Adrenal gland (tissue), 12 donors: Measurements from ENCODE around the gene C2CD4B. TPM values are rescaled to one million over a fixed set of nuclear protein-coding genes. Genes with fewer than 3 reads are reported as not detected.
A peak's percentile ranks its signal among the peaks of the same experiment; 100 is the strongest.

Source experiments
- DNase-seq, 7 donors: peaks; one replicate each; pipeline ENCODE4 v3.0.0-alpha.2; 2019 to 2020
- H3K27ac ChIP-seq, 5 donors: fragments of 200-600 bp; sonication (generic) in 4 of 5; 1 replicate in 3 of 5; 2 replicates in 2 of 5; pipeline versions ENCODE4 v1.5.1 to v1.8.0; 2016 to 2020; ENCODE audit warnings: mild to moderate bottlenecking in 1 of 5
- H3K27me3 ChIP-seq: fragments of 200-600 bp; 2 replicates; pipeline ENCODE4 v1.8.0; 2021
- H3K36me3 ChIP-seq, 2 donors: fragments of 200-600 bp; replicated peaks in 1 of 2; 1 replicate in 1 of 2; 2 replicates in 1 of 2; pipeline versions ENCODE4 v1.5.1 to v1.8.0; 2018 to 2022
- H3K4me1 ChIP-seq, 2 donors: fragments of 200-600 bp; replicated peaks in 1 of 2; 1 replicate in 1 of 2; 2 replicates in 1 of 2; pipeline versions ENCODE4 v1.5.1 to v1.8.0; 2018 to 2021
- H3K4me3 ChIP-seq, 4 donors: fragments of 200-600 bp; sonication (generic) in 3 of 4; one replicate each; pipeline ENCODE4 v1.5.1; 2016 to 2018
- H3K9me3 ChIP-seq, 3 donors: fragments of 200-600 bp; sonication (generic) in 1 of 3; replicated peaks in 1 of 3; 1 replicate in 2 of 3; 2 replicates in 1 of 3; pipeline versions ENCODE4 v1.5.1 to v1.8.0; 2016 to 2021
- POLR2A ChIP-seq, 2 donors: fragments of 450-650 bp; IDR thresholded peaks; one replicate each; pipeline ENCODE4 v1.6.1; 2017; ENCODE audit warnings: antibody characterized with exemption in 2 of 2, mild to moderate bottlenecking in 2 of 2, moderate library complexity in 1 of 2
- WGBS, 4 donors: extraction: QIAGEN DNeasy Blood & Tissue Kit in 2 of 4; methylation state at CpG; one replicate each; pipeline versions ENCODE4 v1.1.5 to v1.1.7; 2013 to 2017; 5-methylcytosine and 5-hydroxymethylcytosine counted together
- intact Hi-C, 2 donors: fragments of 100-400 bp; cut with DNase I; formaldehyde crosslinking; loops; one replicate each; pipeline versions ENCODE4 v1.14.1 to v1.15.0; 2022 to 2023
- polyA plus RNA-seq, 3 donors: library from polyadenylated mRNA; stranded (reverse); fragments of 200-250 nt in 2 of 3; fragments of 350-450 nt in 1 of 3; fragmentation: Illumina TruSeq in 1 of 3; extraction: RNeasy Lipid Tissue Mini Kit (QIAGEN cat#74804) in 1 of 3; gene quantifications; one replicate each; pipeline ENCODE4 v1.2.3, GENCODE V29; 2013 to 2014
- total RNA-seq, 9 donors: library from RNA; depleted of rRNA in 4 of 9; stranded (reverse); fragments of >200 nt in 4 of 9; fragments of 120-200 nt in 1 of 9; fragmentation: NEBNext Ultra II Directional in 1 of 9; extraction: Animal tissue kit (Norgen Biotek cat#: 25700) in 1 of 9; gene quantifications; one replicate each; pipeline versions ENCODE4 v1.1.0 to v1.2.4, GENCODE V29; 2013 to 2023
- TF ChIP-seq, protein P1 (sequence below), 6 experiments: fragments of 450-650 bp in 4 of 6; fragments of 200-600 bp in 2 of 6; sonication (generic) in 1 of 6; IDR thresholded peaks; 1 replicate in 5 of 6; 2 replicates in 1 of 6; pipeline versions ENCODE4 v1.5.1 to v1.8.0; 2016 to 2021; ENCODE audit warnings: antibody characterized with exemption in 6 of 6, mild to moderate bottlenecking in 2 of 6, moderate library complexity in 1 of 6
- donor health status: healthy with polysubstance abuse.
- donor health status: Bipolar disorder and iron deficiency.
- donor health status: DM: yes; HTN: yes; CAD: no.
- donor health status: DM: no; HTN: no; CAD: no.
- donor health status: DM: no; HTN: no; CAD: no.
- donor health status: DM: yes; HTN: yes; CAD: no.

The C2CD4B gene
- total and polyA plus RNA-seq, 12 donors = 0.61 to 3.6 (median 1.3) TPM; not detected in 3

DNA sequence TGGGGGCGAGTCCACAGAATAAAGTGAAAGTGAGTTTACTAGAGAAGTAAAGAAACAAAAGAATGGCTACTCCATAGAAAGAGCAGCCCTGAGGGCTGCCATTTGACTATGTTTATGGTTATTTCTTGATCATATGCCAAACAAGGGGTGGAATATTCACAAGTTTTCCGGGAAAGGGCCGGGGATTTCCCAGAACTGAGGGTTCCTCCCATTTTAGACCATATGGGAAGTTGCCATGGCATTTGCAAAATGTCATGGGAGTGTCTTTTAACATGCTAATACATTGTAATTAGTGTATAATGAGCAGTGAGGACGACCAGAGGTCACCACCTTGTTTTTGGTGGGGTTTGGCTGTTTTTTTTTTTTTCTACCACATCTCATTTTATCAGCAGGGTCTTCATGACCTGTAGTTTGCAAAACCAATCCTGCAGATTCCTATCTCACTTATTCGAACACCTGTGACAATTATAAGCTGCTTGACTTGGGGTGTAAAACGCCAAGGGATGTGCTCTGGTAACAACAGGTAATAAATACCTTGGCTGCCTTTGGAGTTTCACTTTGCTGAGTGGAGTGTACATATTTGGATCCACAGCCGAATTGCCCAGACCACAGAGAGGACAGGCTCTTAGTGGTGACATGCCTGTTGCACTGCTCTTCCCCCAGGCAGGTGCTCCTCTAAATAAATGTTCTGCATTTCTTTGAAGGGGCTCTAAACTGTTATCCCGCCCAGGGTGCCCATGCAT is 43.6 kb downstream of the C2CD4B start:
- 85 to 91% (median 89%) methylated on average over 7 to 8 of the region's 8 CpGs for WGBS, 4 donors
- Histone ChIP-seq H3K36me3 (no peaks in the 10 kb centered on the region), H3K27me3 (no peaks in the 10 kb centered on the region), H3K4me1 (peaks cover 0 to 15% of the 10 kb centered on the region in 2 donors), H3K27ac (no peak overlapping the region), H3K9me3 (no peaks in the 10 kb centered on the region), H3K4me3 (no peak overlapping the region)
- TF ChIP-seq POLR2A (IDR thresholded peaks at IDR 0.05) = no peak
- TF ChIP-seq, protein P1, sequence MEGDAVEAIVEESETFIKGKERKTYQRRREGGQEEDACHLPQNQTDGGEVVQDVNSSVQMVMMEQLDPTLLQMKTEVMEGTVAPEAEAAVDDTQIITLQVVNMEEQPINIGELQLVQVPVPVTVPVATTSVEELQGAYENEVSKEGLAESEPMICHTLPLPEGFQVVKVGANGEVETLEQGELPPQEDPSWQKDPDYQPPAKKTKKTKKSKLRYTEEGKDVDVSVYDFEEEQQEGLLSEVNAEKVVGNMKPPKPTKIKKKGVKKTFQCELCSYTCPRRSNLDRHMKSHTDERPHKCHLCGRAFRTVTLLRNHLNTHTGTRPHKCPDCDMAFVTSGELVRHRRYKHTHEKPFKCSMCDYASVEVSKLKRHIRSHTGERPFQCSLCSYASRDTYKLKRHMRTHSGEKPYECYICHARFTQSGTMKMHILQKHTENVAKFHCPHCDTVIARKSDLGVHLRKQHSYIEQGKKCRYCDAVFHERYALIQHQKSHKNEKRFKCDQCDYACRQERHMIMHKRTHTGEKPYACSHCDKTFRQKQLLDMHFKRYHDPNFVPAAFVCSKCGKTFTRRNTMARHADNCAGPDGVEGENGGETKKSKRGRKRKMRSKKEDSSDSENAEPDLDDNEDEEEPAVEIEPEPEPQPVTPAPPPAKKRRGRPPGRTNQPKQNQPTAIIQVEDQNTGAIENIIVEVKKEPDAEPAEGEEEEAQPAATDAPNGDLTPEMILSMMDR (IDR thresholded peaks at IDR 0.05) = no peak
- intact Hi-C loops = no loop called here
- DNase-seq = no peak

- no peak for DNase-seq
- WGBS, 4 donors = 90 to 99% (median 96%) methylated on average over 5 of the region's 5 CpGs
- TF ChIP-seq, protein P1 (IDR thresholded peaks at IDR 0.05) = no peak
- TF ChIP-seq POLR2A (IDR thresholded peaks at IDR 0.05) = no peak
- Histone ChIP-seq H3K27me3 (no peaks in the 10 kb centered on the region), H3K4me1 (peaks cover 0 to 15% of the 10 kb centered on the region in 2 donors), H3K36me3 (no peaks in the 10 kb centered on the region), H3K4me3 (no peak overlapping the region), H3K9me3 (no peaks in the 10 kb centered on the region), H3K27ac (no peak overlapping the region)
- intact Hi-C loops = no loop called here
These were observed 44.3 kb downstream of the C2CD4B start for GRCh38 chr15:62120776-62121175.

GRCh38 chr15:62119874-62120273 is 45.2 kb downstream of the C2CD4B start:
- Histone ChIP-seq H3K4me1 (peaks cover 0 to 15% of the 10 kb centered on the region in 2 donors), H3K27ac (peak overlapping the region in 1 of 5 donors; percentile 21), H3K36me3 (no peaks in the 10 kb centered on the region), H3K9me3 (no peaks in the 10 kb centered on the region), H3K27me3 (no peaks in the 10 kb centered on the region), H3K4me3 (no peak overlapping the region)
- DNase-seq = no peak
- TF ChIP-seq, protein P1 (IDR thresholded peaks at IDR 0.05) = no peak
- TF ChIP-seq POLR2A (IDR thresholded peaks at IDR 0.05) = no peak
- intact Hi-C loops = no loop called here
- WGBS, 4 donors = 88 to 93% (median 90%) methylated on average over 3 of the region's 3 CpGs

GRCh38 chr15:62119227-62119864 is 45.7 kb downstream of the C2CD4B start:
- no peaks in the 10 kb centered on the region for H3K36me3 ChIP-seq
- peak in 2 of 7 donors; percentile 26 to 36 for DNase-seq
- intact Hi-C loops = no loop called here
- 45 to 52% (median 50%) methylated on average over 7 of the region's 7 CpGs for WGBS, 4 donors
- H3K9me3 ChIP-seq = no peaks in the 10 kb centered on the region
- no peaks in the 10 kb centered on the region for H3K27me3 ChIP-seq
- TF ChIP-seq, protein P1 (IDR thresholded peaks at IDR 0.05) = no peak
- TF ChIP-seq POLR2A (IDR thresholded peaks at IDR 0.05) = no peak
- H3K27ac ChIP-seq = peak overlapping the region in 2 of 5 donors; percentile 62 to 73
- no peak overlapping the region for H3K4me3 ChIP-seq
- peaks cover 0 to 15% of the 10 kb centered on the region in 2 donors for H3K4me1 ChIP-seq
